HepG2 (cell line): ENCODE data around the gene CDH22. TPM values are rescaled to one million over a fixed set of nuclear protein-coding genes. Genes with fewer than 3 reads are reported as not detected.

ENCODE experiments used
- ATAC-seq: fragments of 200-7000 bp; cut with Tn5 transposase; 3 replicates; pipeline ENCODE4 v1.9.1; 2020; ENCODE audit warnings: mild to moderate bottlenecking, moderate library complexity
- BruUV-seq: library from RNA; stranded (reverse); fragments of 400-500 nt; replicated peaks from 2 replicates; lab custom pipeline; 2021; lab: Mats Ljungman, UMichigan
- CTCF ChIA-PET: fragments of 300-600 bp; formaldehyde crosslinking; extraction: SDS; loops from one replicate; lab custom pipeline; 2021; ENCODE audit warnings: low total read pairs, inconsistent platforms, low intra/inter-chr PET ratio; lab: Yijun Ruan, JAX
- POLR2A ChIA-PET: fragments of 350-600 bp; sonication (Branson Sonifier 250); formaldehyde crosslinking; loops from one replicate; lab custom pipeline; 2020; ENCODE audit warnings: antibody characterized with exemption, inconsistent platforms; lab: Yijun Ruan, JAX
- DNase-seq: peaks from one replicate; pipeline ENCODE4 v3.0.0-alpha.2; 2015; ENCODE audit warnings: low spot score
- FAIRE-seq: peaks from 3 replicates; lab custom pipeline; 2011; peaks lifted over from hg19 to GRCh38; lab: Jason Lieb, UNC
- H2AFZ ChIP-seq: one replicate; pipeline ENCODE4 v1.6.1; 2011; ENCODE audit warnings: low read length, inconsistent platforms
- H3K27ac ChIP-seq: fragments of 300-600 bp; 3 replicates; pipeline ENCODE4 v1.8.0; 2011; ENCODE audit warnings: mixed run types, mild to moderate bottlenecking, mixed read lengths, low read length, inconsistent platforms; ENCODE audit not compliant: insufficient read depth; ENCODE audit errors: extremely low read length
- H3K27me3 ChIP-seq, 2 experiments: fragments of 200-600 bp in 1 of 2; 2 replicates in 1 of 2; 3 replicates in 1 of 2; pipeline versions ENCODE4 v1.6.0 to v1.8.0; 2011; ENCODE audit warnings: low read length in 2 of 2, mild to moderate bottlenecking in 2 of 2, moderate library complexity in 2 of 2, inconsistent platforms in 1 of 2; ENCODE audit not compliant: insufficient read depth in 2 of 2, control insufficient read depth in 1 of 2
- H3K36me3 ChIP-seq, 2 experiments: fragments of 200-600 bp in 1 of 2; replicated peaks in 1 of 2; 2 replicates in 1 of 2; 3 replicates in 1 of 2; pipeline versions ENCODE4 v1.5.1 to v1.8.0; 2011; ENCODE audit warnings: low read length in 2 of 2, inconsistent platforms in 1 of 2; ENCODE audit not compliant: insufficient read depth in 2 of 2, control insufficient read depth in 1 of 2
- H3K4me1 ChIP-seq: 2 replicates; pipeline ENCODE4 v1.5.1; 2012; ENCODE audit warnings: low read length, inconsistent platforms; ENCODE audit not compliant: insufficient read depth
- H3K4me2 ChIP-seq: 2 replicates; pipeline ENCODE4 v1.6.0; 2011; ENCODE audit warnings: low read depth, low read length, inconsistent platforms
- H3K4me3 ChIP-seq, 3 experiments: fragments of 200-600 bp in 1 of 3; sonication (generic), shearing (Covaris generic) in 1 of 3; replicated peaks in 1 of 3; 2 replicates each; pipeline ENCODE4 v1.5.1; 2011 to 2016; ENCODE audit warnings: low read length in 3 of 3, inconsistent platforms in 2 of 3, low read depth in 2 of 3, mild to moderate bottlenecking in 2 of 3, control low read depth in 1 of 3, mixed read lengths in 1 of 3; ENCODE audit not compliant: insufficient read depth in 1 of 3
- H3K79me2 ChIP-seq: one replicate; pipeline ENCODE4 v1.6.1; 2011; ENCODE audit warnings: low read length, inconsistent platforms; ENCODE audit not compliant: insufficient read depth
- H3K9ac ChIP-seq: 2 replicates; pipeline ENCODE4 v1.6.0; 2011; ENCODE audit warnings: mild to moderate bottlenecking, low read depth, low read length, inconsistent platforms; ENCODE audit not compliant: insufficient read depth
- H3K9me3 ChIP-seq: 2 replicates; pipeline ENCODE4 v1.5.1; 2012; ENCODE audit warnings: mild to moderate bottlenecking, low read length
- H4K20me1 ChIP-seq: 2 replicates; pipeline ENCODE4 v1.6.0; 2011; ENCODE audit warnings: inconsistent platforms, mild to moderate bottlenecking, low read length, moderate library complexity; ENCODE audit not compliant: insufficient read depth
- AGO1 ChIP-seq: fragments of 200-400 bp; formaldehyde crosslinking; IDR thresholded peaks from 2 replicates; pipeline ENCODE4 v1.6.1; 2017; ENCODE audit warnings: mild to moderate bottlenecking, low read depth, low read length, moderate library complexity; ENCODE audit not compliant: poor library complexity, severe bottlenecking
- HMG20B ChIP-seq: conservative IDR thresholded peaks from 2 replicates; pipeline ENCODE4 v1.6.1; 2016; ENCODE audit warnings: missing genetic modification reagents, missing compliant biosample characterization
- HNRNPH1 ChIP-seq: fragments of 200-400 bp; formaldehyde crosslinking; optimal IDR thresholded peaks from 2 replicates; pipeline ENCODE3; 2017; ENCODE audit warnings: mild to moderate bottlenecking, low read depth, low read length
- HNRNPUL1 ChIP-seq: fragments of 200-400 bp; formaldehyde crosslinking; IDR thresholded peaks from 2 replicates; pipeline ENCODE4 v1.6.1; 2017; ENCODE audit warnings: low read depth, mild to moderate bottlenecking, low read length, moderate library complexity
- KLF13 ChIP-seq: sonication (generic); formaldehyde crosslinking; IDR thresholded peaks from 2 replicates; pipeline ENCODE4 v1.4.0; 2020; ENCODE audit warnings: mild to moderate bottlenecking, missing genetic modification reagents
- MATR3 ChIP-seq: sonication (generic); formaldehyde crosslinking; IDR thresholded peaks from 2 replicates; pipeline ENCODE4 v1.4.0; 2020; ENCODE audit warnings: missing genetic modification reagents
- MAZ ChIP-seq, 2 experiments: sonication (generic) in 1 of 2; formaldehyde crosslinking in 1 of 2; IDR thresholded peaks; 2 replicates each; pipeline versions ENCODE4 v1.5.0 to v1.6.1; 2012 to 2020; ENCODE audit warnings: low read depth in 2 of 2, mild to moderate bottlenecking in 2 of 2, borderline replicate concordance in 1 of 2, improper control_type of control experiment in 1 of 2, low read length in 1 of 2, missing genetic modification reagents in 1 of 2, moderate library complexity in 1 of 2
- RBAK ChIP-seq: sonication (generic); formaldehyde crosslinking; IDR thresholded peaks from 2 replicates; pipeline ENCODE4 v1.5.1; 2020; ENCODE audit warnings: mild to moderate bottlenecking, missing genetic modification reagents
- SIN3A ChIP-seq: IDR thresholded peaks from 2 replicates; pipeline ENCODE4 v1.6.1; 2011; ENCODE audit warnings: low read depth, mild to moderate bottlenecking, control low read depth, low read length, borderline replicate concordance
- YEATS2 ChIP-seq: sonication (generic); formaldehyde crosslinking; IDR thresholded peaks from 2 replicates; pipeline ENCODE4 v1.4.0; 2020; ENCODE audit warnings: missing genetic modification reagents, borderline replicate concordance
- ZNF546 ChIP-seq: sonication (generic); formaldehyde crosslinking; conservative IDR thresholded peaks from 2 replicates; pipeline ENCODE4 v1.8.1; 2023; ENCODE audit warnings: mild to moderate bottlenecking, missing genetic modification reagents
- ZNF549 ChIP-seq: sonication (generic); formaldehyde crosslinking; IDR thresholded peaks from 2 replicates; pipeline ENCODE4 v1.5.0; 2020; ENCODE audit warnings: missing genetic modification reagents
- ZNF563 ChIP-seq: sonication (generic); formaldehyde crosslinking; IDR thresholded peaks from 2 replicates; pipeline ENCODE4 v1.8.0; 2022; ENCODE audit warnings: mild to moderate bottlenecking, moderate library complexity, missing genetic modification reagents
- WGBS: methylation state at CpG from one replicate; pipeline ENCODE4 v1.1.6; 2017; ENCODE audit warnings: low lambda C conversion rate; 5-methylcytosine and 5-hydroxymethylcytosine counted together
- in situ Hi-C: cut with HindIII; loops from 2 replicates; pipeline ENCODE4 v1.10.0; 2017; ENCODE audit warnings: low pct_unique_long_range_greater_than_20kb; ENCODE audit not compliant: extremely low pct_ligation_motif_present
- intact Hi-C: fragments of 100-400 bp; cut with micrococcal nuclease; formaldehyde crosslinking; loops from one replicate; pipeline ENCODE4 v1.10.0; 2022; ENCODE audit not compliant: unreplicated experiment
- polyA plus RNA-seq, 8 experiments: library from polyadenylated mRNA; depleted of rRNA in 3 of 8; stranded (reverse) in 7 of 8; unstranded in 1 of 8; fragments of >200 nt; fragmentation: Illumina TruSeq in 4 of 8; extraction: Trizol in 4 of 8; gene quantifications; 2 replicates each; pipeline versions ENCODE4 v1.2.1 to v1.2.3, GENCODE V29; 2011 to 2016; ENCODE audit warnings: low read depth in 4 of 8, missing spikeins in 1 of 8, mixed read lengths in 1 of 8; ENCODE audit not compliant: insufficient read depth in 1 of 8
- total RNA-seq, 5 experiments: library from RNA; depleted of rRNA; stranded (reverse); fragments of >200 nt; fragmentation: Illumina TruSeq; extraction: Trizol; gene quantifications; 2 replicates each; pipeline ENCODE4 v1.2.3, GENCODE V29; 2016; ENCODE audit warnings: low read depth in 1 of 5

The CDH22 gene
- total and polyA plus RNA-seq, 2 of the 13 experiments (the other 11 are each of a cell fraction or from before 2014, with no cell fraction given) = not detected

- TF ChIP-seq SIN3A (no peak), ZNF546 (CRISPR knock-in tag) (no peak), HMG20B (CRISPR knock-in tag) (no peak)
- TF ChIP-seq, all 625 proteins: peak for 0
These were observed 6.2 kb downstream of the CDH22 start (continued) for GRCh38 chr20:46302106-46302505.

GRCh38 chr20:46300281-46300680, 8.0 kb downstream of the CDH22 start:
- DNase-seq = no peak
- 46% methylated on average over 12 of the region's 12 CpGs for WGBS
- peaks cover 8% of the 10 kb centered on the region; the same call in 1 of the 2 replicates for H4K20me1 ChIP-seq
- no peaks in the 10 kb centered on the region for H3K4me1 ChIP-seq
- H3K9me3 ChIP-seq = no peaks in the 10 kb centered on the region
- intact Hi-C loops = no loop called here
- no TSS peak for BruUV-seq
- H3K36me3 ChIP-seq = no peaks in the 10 kb centered on the region
- no peak for ATAC-seq
- no peak overlapping the region for H3K4me2 ChIP-seq
- TF ChIP-seq ZNF563 (CRISPR knock-in tag) = no peak
- TF ChIP-seq YEATS2 = no peak
- TF ChIP-seq MAZ (IDR thresholded peaks at IDR 0.05; ENCODE audit: borderline replicate concordance, low read depth, low read length) = no peak
- no peak for TF ChIP-seq MAZ (CRISPR knock-in tag; IDR thresholded peaks at IDR 0.05; ENCODE audit: low read depth)
- no peak for TF ChIP-seq HNRNPH1
- TF ChIP-seq AGO1 = no peak
- no peak for TF ChIP-seq HNRNPUL1
- TF ChIP-seq RBAK (CRISPR knock-in tag) = no peak
- no peak for TF ChIP-seq ZNF549 (CRISPR knock-in tag)
- no peak for TF ChIP-seq MATR3 (CRISPR knock-in tag)
- no peak for TF ChIP-seq KLF13 (CRISPR knock-in tag)
- CTCF ChIA-PET = no interaction called here
- in situ Hi-C loops = no loop called here
- no peaks in the 10 kb centered on the region for H3K79me2 ChIP-seq
- H3K9ac ChIP-seq = no peak overlapping the region
- no peak overlapping the region for H2AFZ ChIP-seq
- H3K27me3 ChIP-seq = peaks cover 28 to 68% of the 10 kb centered on the region in 2 experiments; a peak in 4 of 5 replicates
- FAIRE-seq = no peak
- H3K4me3 ChIP-seq = no peak overlapping the region
- no peak overlapping the region for H3K27ac ChIP-seq
- POLR2A ChIA-PET = no interaction called here
